GM18861 (cell line): Measurements from ENCODE around the gene ITGAE.

Source experiments
- ATAC-seq: cut with Tn5 transposase; IDR thresholded peaks from one replicate; pipeline ENCODE4 v1.9.1; 2021; ENCODE audit not compliant: unreplicated experiment

Gene ITGAE

DNA sequence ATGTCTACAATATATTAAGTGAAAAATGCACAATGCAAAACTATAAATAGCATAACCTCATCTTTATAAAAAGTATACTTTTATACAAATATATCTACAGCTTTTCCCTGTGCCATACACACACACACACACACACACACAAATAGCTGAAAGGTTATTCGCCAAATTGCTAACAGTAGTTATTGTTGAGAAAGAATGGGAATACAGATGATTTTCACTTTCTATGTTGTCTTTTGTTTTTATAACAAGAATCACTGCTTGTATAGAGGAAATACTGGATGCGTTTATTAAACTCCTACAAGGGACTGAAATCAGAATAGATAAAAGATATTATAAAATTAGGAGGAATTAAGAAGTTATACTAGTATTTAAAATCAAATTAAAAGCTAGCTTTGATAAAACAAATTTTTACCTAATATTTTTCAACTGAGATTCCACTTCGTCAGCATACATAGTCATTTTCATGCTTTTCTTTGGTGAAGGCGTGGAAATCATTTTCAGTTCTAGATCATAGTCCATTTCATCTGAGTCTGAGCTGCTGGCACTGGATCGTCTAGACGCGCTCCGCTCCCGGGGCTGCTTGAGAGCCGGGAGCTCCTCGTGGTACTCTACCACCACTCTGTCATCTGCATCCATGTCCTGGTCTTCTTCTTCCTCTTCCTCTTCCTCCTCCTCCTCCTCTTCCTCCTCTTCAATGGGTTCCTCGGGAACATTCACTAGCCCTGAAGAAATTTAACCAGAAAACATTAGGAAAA lies 17.0 kb upstream of the ITGAE start:
- ATAC-seq: no peak

DNA sequence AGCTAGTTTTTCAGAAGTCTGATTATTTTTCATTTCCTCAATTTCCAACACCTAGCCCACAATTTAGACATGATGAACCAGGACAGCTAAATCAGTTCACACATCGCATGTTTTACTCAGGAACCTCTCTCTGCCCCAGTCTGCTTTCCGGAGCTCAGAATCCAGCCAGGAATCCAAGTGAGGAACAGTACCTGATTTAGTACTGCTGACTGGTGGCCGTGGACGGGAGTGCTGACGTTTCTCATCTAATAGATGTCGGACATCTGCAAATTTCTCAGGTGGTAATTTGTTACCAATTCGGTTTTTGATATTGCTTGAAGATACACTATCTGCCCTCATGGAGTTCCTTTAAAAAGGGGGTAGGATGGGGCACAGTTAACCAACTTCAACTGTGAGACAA lies 14.9 kb upstream of the ITGAE start:
- ATAC-seq: no peak

GRCh38 chr17:3815122-3815521 lies 14.1 kb upstream of the ITGAE start:
- no peak for ATAC-seq

DNA sequence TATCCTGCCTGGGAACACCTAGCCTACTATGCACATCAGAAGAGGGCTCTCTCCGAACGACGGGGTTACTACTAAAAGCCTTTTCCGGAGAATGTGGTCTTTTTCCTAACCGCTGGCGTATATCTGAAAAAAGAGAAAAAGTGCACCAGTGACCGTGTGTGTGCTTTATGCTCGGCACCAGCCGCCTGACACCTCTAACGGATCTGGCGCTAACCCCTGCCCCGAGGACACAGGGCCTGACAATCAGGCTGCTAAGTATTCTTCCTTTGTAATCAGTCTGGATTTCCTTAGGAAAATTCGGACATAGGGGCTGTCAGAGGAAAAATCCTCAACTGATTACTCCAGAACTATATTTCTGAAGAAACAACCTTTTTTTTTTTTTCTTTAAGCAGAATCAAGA lies 13.4 kb upstream of the ITGAE start:
- ATAC-seq: no peak

DNA sequence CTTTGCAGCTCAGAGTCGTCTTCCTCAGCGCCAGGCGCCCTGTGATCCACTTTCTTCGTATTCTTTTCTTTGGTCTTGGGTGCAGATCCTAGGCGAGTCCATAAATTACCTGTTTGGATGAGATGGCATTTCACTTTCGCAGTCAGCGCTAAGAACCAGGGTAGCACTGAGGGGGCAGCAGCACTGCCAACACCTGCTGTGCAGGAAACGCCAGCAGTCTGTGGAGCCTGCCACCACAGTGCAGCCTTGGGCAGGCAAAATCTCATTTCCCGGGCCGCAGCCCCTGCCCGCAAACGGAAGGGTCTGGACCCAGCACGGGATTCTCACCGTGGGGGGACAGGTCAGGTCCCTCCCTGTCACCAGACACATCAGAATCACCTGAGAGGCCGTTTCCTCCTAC lies 12.2 kb upstream of the ITGAE start:
- no peak for ATAC-seq

DNA sequence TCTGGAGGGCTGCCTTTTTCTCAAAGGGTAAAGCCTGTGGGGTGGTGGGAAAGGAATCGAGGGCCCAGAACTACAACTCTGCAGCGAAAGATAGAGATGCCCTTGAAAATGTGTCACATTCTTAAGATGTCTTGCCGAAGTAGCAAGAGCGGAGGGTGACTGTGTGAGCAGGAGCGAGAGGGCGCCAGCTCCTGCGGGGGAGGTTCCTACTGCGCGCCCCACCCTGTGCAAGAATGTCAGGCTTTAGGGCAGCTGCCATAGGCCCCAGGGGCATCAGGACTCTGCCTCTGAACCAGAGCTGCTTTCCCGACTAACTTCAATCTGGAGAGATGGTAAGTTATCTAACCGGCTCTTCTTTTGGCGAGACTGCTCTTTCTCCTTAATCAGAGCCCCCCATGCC lies 11.8 kb upstream of the ITGAE start:
- ATAC-seq: no peak

GRCh38 chr17:3812284-3812683 lies 11.3 kb upstream of the ITGAE start:
- no peak for ATAC-seq

GRCh38 chr17:3810019-3810418 lies 9.0 kb upstream of the ITGAE start:
- ATAC-seq: no peak

DNA sequence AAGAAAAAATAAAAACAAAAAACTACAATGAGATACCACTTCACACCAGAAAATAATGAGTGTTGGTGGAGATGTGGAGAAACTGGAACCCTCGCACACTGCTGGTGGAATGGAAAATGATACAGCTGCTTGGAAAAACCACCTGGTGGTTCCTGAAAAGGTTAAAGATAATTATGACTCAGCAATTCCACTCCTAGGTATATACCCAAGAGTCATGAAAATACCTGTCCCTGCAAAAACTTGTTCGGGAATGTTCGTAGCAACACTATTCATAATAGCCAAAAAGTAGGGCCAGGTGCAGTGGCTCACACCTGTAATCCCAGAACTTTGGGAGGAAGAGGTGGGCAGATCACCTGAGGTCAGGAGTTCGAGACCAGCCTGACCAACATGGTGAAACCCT lies 8.1 kb upstream of the ITGAE start:
- no peak for ATAC-seq

- no peak for ATAC-seq
Observed at GRCh38 chr17:3808701-3809100, 7.7 kb upstream of the ITGAE start.

DNA sequence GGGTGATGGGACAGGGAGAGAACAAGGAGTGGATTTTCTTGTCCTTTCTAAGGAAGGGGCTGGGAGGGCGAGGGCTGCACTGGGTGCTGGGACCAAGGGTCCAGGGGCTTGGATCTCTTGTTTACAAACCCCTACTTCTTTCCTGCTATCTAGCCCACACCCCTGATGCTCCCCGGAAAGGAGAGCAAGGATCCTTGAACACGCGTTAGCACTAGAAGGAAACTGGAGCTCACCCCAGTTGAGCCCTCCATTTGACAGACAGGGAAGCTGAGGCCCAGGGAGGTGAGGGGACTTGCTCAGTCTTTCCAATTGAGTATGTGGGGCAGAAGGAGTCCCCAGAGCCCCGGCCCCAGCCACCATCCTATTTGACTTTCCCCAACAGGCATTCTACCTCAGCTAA lies 4.6 kb upstream of the ITGAE start:
- no peak for ATAC-seq

- ATAC-seq: peak; percentile 74
Observed at GRCh38 chr17:3804503-3804931, 3.5 kb upstream of the ITGAE start.

- ATAC-seq: no peak
Observed at GRCh38 chr17:3803308-3803640, 2.3 kb upstream of the ITGAE start.

DNA sequence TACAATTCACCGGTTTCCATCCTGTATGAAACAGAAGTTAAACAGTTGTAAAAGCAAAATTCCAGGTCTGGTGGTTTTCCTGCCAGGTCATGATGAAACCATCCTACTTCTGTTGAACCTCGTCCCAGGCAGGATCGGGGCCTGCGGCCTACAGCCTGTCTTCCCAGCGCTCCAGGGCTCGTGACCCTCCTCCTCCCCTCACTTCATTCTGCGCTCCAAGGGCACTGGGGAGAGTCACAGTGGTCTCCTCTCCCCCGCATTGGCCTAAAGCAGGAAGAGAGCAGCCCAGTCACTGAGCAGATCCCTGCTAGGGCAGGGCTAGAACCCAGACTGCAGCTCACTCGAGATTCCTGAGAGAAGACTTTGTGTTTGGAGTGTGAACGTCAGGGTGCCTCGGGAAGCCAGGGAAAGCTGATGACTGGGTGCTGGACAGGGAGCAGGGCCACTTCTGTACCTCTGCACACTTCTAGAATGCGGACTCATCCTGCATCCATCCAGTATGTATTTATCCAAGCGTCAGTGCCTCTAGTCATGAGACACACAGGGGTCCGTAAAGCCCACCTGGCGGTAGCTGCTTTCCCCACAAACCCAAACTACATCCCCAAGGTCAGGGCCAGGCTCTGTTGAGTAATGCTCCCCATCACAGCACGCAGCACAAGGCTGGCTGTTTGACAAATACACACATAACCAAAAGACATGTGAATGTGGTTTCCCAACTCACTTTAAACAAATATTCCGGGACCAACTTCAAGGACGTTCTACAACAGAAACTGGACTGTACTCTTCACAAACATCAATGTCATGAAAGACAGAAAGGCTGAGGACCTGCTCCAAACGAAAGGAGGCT lies 1.7 kb upstream of the ITGAE start:
- no peak for ATAC-seq

DNA sequence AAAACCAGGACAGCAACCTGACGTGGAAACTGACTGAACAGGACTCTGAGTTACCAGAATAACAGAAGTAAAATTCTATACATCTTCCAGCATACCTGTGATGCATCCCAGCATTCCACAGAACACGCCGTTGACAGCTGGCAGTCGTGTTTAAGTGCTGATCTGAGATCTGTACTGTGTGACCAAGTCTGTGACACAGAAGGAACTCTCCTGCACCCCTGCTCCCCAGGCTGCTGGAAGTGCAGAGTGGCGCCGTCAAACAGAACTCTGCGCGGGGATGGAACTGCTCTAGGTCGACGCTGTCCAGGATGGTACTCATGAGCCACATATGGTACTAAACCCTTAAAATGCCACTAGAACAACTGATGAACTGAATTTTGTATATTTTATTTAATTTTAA lies 804 bp upstream of the ITGAE start:
- no peak for ATAC-seq

GRCh38 chr17:3801347-3801746 lies 359 bp upstream of the ITGAE start:
- ATAC-seq: no peak

DNA sequence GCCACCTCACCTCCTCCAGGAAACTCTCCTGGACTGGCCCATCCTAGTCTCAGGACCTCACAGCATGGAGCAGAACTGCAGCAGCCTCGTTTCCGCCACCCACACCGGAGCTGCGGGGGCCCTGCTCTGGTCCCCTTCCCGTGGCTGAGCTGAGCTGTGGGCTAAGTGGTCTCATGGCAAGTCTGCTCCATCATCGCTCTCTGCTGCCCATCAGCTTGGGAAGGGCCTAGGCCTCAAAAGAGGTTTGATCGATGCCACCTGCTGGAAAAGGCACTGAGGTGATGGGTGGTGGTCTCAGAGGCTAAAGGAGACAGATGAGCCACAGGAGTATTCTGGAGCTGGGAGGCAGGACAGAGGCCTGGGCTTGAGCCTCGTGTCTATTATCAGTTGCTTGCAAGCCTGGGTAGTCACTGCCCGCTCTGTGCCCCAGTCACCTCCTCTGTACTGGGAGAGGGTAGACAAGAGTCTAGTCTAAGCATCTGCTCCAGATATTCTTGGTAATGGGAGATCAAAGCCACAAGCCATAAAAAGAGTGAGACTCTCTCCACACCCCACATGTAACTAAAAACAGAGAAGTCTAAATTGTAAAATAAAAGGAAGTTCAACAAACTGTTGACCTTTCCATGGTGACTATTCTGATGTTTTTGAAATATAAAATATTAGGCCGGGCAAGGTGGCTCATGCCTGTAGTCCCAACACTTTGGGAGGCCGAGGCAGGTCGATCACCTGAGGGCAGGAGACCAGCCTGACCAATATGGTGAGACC lies 1.6 kb downstream of the ITGAE start:
- ATAC-seq: no peak

- no peak for ATAC-seq
Observed at GRCh38 chr17:3798273-3799180, 2.5 kb downstream of the ITGAE start.

GRCh38 chr17:3796822-3797170 lies 4.2 kb downstream of the ITGAE start:
- peak; percentile 16 for ATAC-seq

DNA sequence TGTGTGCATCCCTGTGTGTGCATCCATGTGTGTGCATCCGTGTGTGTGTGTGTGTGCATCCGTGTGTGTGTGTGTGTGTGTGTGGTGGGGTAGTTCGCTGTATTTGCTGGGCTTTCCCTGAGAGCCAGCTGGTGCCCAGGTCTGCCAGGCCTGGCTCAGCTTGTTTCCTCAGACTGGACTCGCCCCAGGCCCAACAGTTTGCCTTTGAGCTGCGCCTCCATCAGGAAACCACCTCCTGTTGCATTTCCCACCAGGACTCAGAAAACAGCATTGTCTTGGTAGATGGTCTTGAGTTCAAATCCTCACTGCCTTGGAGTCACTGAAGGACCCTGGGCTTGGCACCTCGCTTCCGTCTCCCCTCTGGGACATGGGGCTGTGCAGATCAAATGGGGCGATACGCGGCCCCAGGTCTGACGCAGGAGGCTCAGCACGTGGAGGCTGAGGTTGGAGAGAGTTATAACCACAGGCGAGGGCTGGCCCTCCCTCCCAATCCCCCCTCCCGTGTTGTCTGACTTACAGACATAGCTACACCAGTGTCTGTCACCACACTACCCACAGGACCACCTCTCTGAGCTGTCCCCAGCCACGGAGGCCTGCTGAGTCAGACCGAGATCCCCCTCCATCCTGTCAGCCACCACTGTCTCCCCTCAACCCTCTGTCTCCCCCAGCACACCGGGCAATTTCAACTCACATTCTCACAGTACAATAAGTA lies 4.7 kb downstream of the ITGAE start:
- peak; percentile 74 for ATAC-seq
